Superior temporal gyrus (tissue), 1 donor: ENCODE results near the gene DLX5.

Experiments
- DNase-seq: peaks from one replicate; pipeline ENCODE4 v3.0.0-alpha.2; 2016; ENCODE audit errors: extremely low spot score

Gene DLX5

GRCh38 chr7:96991546-96992191 is 33.0 kb downstream of the DLX5 start:
- no peak for DNase-seq

- no peak for DNase-seq
Observed at GRCh38 chr7:96989859-96990317, 34.7 kb downstream of the DLX5 start.

GRCh38 chr7:96989241-96989858 is 35.3 kb downstream of the DLX5 start:
- no peak for DNase-seq

- no peak for DNase-seq
Observed at GRCh38 chr7:96987719-96988118, 36.9 kb downstream of the DLX5 start.

- no peak for DNase-seq
Observed at GRCh38 chr7:96986901-96987300, 37.7 kb downstream of the DLX5 start.

GRCh38 chr7:96985992-96986391 is 38.6 kb downstream of the DLX5 start:
- DNase-seq: no peak

- no peak for DNase-seq
Observed at GRCh38 chr7:96982586-96982985, 42.0 kb downstream of the DLX5 start.

GRCh38 chr7:96979551-96980276 is 44.9 kb downstream of the DLX5 start:
- DNase-seq: no peak

GRCh38 chr7:96977445-96977844 is 47.2 kb downstream of the DLX5 start:
- DNase-seq: no peak

GRCh38 chr7:96976106-96976505 is 48.5 kb downstream of the DLX5 start:
- no peak for DNase-seq

- DNase-seq: no peak
Observed at GRCh38 chr7:96973986-96974385, 50.6 kb downstream of the DLX5 start.

GRCh38 chr7:96970739-96971138 is 53.9 kb downstream of the DLX5 start:
- DNase-seq: no peak
